Omental fat pad (tissue), 4 donors: ENCODE data around the gene SH3PXD2A. TPM values are rescaled to one million over a fixed set of nuclear protein-coding genes. Genes with fewer than 3 reads are reported as not detected.

ENCODE experiments used
- ATAC-seq: fragments of 150-250 bp; one replicate; pipeline ENCODE4 v1.9.1; 2016; ENCODE audit warnings: mild to moderate bottlenecking, moderate library complexity; ENCODE audit not compliant: low FRiP score
- DNase-seq: peaks from one replicate; pipeline ENCODE4 v3.0.0-alpha.2; 2019; ENCODE audit warnings: low spot score
- total RNA-seq, 4 donors: library from RNA; depleted of rRNA; stranded (reverse); fragments of >200 nt; gene quantifications; one replicate each; pipeline ENCODE4 v1.1.0, GENCODE V29; 2016
- TF ChIP-seq, protein P1 (sequence below), 3 donors: fragments of 450-650 bp; IDR thresholded peaks; one replicate each; pipeline ENCODE4 v1.5.1; 2016 to 2017; ENCODE audit warnings: antibody characterized with exemption in 3 of 3, mild to moderate bottlenecking in 3 of 3, moderate library complexity in 2 of 3

The SH3PXD2A gene
- total RNA-seq, 4 donors from 2014 or later = 21.0 to 36.3 (median 22.5) TPM

DNA sequence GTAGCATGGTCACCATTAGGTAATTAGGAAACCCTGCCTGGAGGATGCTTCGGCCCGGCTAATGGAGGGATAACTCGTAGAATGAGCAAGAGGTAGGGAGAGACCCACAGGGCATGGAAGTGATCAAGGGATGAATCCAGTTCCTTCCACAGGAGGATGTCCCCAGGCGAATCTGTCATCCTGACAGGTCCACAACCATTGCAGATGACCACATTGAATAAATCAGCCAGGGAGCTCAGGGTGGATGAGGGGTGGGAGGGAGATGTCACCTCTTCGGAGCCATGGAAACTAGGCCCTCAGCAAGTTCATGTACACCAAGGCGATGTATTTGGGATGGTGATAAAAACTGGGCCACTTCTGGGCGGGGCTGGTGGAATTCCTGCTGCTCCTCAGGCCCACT, 28.5 kb downstream of the SH3PXD2A start:
- DNase-seq = no peak
- TF ChIP-seq, protein P1, sequence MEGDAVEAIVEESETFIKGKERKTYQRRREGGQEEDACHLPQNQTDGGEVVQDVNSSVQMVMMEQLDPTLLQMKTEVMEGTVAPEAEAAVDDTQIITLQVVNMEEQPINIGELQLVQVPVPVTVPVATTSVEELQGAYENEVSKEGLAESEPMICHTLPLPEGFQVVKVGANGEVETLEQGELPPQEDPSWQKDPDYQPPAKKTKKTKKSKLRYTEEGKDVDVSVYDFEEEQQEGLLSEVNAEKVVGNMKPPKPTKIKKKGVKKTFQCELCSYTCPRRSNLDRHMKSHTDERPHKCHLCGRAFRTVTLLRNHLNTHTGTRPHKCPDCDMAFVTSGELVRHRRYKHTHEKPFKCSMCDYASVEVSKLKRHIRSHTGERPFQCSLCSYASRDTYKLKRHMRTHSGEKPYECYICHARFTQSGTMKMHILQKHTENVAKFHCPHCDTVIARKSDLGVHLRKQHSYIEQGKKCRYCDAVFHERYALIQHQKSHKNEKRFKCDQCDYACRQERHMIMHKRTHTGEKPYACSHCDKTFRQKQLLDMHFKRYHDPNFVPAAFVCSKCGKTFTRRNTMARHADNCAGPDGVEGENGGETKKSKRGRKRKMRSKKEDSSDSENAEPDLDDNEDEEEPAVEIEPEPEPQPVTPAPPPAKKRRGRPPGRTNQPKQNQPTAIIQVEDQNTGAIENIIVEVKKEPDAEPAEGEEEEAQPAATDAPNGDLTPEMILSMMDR (IDR thresholded peaks at IDR 0.05) = no peak
- ATAC-seq = no peak

DNA sequence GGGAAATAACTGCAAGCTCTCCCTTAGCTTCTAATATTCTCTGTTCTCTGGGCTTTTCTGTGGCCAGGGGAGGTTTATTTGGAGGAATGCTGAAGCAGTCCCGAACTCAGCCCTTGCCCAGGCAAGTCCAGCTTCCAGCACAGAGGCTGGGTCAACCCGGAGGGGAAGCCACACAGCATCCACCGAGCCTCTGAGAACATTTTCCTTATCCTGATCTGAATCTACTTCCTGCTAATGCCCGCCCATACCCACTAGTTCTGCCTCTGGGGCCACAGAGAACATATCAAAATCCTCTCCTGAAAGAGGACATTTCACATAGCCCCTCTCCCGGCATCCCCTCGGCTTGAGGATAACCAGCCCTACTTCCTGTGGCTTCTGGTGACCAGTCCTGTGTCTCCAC, 31.1 kb downstream of the SH3PXD2A start:
- no peak for DNase-seq
- ATAC-seq = no peak
- TF ChIP-seq, protein P1 (IDR thresholded peaks at IDR 0.05) = no peak

DNA sequence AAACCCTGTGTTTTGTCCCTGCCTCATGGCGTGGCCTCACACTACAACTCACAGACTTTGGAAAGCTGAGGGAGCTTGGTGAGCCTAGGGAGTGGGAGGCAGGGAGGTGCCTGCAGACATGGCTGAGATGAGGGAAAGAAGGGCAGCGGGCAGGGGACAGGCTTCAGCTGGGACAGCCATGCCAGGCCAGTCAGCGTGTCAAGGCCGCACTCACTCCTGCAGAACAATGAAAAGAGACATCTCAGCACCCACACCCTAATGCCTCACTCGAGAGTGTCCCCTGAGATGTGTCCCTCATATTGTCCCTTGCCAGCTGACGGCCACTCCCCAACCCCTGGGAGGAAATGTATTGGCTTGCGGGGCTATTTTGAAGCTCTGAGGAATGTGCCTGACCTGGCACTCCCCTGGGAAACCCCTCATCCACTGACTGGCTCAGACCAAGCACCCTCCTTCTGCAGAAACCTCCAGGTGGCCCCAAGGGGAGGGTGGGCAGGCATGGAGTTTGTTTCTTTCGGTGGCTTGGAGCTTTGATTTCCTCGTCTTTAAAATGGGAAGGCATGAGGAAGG, 31.6 kb downstream of the SH3PXD2A start:
- DNase-seq (no peak), ATAC-seq (no peak)
- TF ChIP-seq, protein P1 (IDR thresholded peaks at IDR 0.05) = no peak

DNA sequence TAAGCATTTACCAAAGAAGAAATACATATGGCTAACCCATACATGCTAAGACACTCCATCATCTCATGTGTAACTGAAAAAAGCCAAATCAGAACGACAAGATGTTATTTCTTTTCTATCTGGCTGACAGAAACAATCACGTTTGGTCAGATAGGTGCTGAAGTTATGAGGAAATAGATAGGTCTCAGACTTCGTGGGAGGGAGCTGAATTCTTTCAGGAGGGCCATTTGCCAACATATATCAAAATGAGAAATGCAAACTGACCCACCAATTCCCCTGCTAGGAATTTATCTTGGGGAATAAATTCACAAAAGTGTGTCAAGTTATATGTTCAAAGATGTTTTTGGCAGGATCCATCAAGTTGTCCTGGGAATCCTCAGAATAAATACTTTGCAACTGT, 32.6 kb downstream of the SH3PXD2A start:
- no peak for ATAC-seq
- TF ChIP-seq, protein P1 (IDR thresholded peaks at IDR 0.05) = no peak
- no peak for DNase-seq

DNA sequence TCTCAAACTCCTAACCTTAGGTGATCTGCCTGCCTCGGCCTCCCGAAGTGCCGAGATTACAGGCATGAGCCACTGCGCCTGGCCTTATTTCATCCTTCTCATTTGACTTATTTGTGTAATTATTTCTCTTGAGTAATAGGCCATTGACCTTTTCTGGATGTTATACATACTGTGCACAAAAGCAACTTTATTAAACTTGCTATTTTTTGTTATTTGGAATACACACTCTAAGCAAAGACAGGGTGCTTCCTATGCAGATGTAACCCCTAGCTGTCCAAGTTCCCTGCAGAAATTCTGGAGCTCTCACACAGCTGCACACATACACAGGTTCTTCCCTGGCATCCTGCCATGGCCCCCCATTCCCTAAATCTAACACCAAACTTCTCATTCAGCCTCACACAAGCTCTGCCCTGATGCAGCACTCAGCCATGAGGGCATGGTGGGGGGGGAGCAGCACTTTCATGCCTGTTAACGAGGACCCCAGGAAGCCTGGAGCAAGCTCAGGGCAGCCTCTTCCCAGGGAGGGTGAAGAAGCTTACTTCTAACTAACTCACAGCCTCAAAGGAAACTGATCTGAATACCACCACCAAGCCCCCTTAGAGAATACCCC, 33.2 kb downstream of the SH3PXD2A start:
- TF ChIP-seq, protein P1 (IDR thresholded peaks at IDR 0.05) = no peak
- DNase-seq (no peak), ATAC-seq (no peak)

DNA sequence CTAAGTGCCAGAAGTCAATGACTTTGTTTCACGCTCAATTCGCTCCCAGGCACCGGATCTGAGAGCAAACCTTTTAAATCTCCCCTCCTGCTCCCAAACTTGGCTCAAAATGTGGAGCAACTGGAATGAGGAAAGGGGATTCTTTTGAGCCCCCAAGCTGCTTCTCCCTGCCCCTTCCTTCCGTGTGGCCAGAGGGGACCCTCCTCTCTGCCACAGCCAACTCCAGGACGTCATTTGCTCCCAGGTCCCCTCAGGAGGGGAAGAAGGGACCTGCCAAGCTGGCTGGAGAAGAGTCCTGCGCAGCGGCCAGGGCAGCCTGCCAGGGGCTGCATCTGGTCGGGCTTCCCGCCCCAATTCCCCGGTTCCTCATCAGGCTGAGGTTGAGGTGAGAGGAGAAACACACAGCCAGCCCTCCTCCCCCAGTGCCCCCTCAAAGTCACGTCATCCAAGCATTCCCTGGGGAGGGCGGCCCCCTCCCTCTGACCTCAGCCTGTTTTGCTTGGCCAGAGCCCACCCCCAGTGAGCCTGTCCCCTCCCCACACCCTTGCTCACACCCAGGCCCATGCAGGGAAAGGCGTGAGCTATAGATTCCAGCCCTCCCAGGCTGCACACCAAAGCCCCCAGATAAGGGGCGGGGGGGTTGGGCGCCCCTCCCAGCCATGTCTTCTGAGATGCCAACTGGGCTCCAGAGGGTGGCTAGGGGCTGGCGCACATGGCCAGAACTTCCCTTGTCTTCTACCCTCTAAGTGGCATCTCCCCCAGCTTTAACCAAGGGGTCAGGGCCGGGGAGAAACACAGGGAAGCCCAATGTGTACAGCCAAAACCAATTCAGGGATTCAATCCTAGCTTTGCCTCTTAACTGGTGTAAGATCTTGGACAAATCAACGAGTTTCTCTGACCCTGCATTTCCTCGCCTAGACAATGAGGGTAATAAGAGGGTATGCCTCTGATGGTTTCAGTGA, 35.0 kb downstream of the SH3PXD2A start:
- TF ChIP-seq, protein P1 (IDR thresholded peaks at IDR 0.05) = no peak
- peak; percentile 58 for ATAC-seq
- DNase-seq = no peak
